Measurements from ENCODE around the gene WAPL. TPM values are rescaled to one million over a fixed set of nuclear protein-coding genes. Genes with fewer than 3 reads are reported as not detected.

The WAPL gene
- total and polyA plus RNA-seq, 2 of the 13 experiments (the other 11 are each of a cell fraction or from before 2014, with no cell fraction given) = 13.2 to 43.5 TPM

- TF ChIP-seq ZNF691 (CRISPR knock-in tag; IDR thresholded peaks at IDR 0.05; ENCODE audit: borderline replicate concordance, low read depth) (no peak), HINFP (CRISPR knock-in tag; IDR thresholded peaks at IDR 0.05; ENCODE audit: low read depth) (no peak), ZNF260 (CRISPR knock-in tag; IDR thresholded peaks at IDR 0.05; ENCODE audit: borderline replicate concordance, low read depth) (no peak), ZNF782 (CRISPR knock-in tag; IDR thresholded peaks at IDR 0.05; ENCODE audit: borderline replicate concordance) (no peak)
These were observed 35.5 kb upstream of the WAPL start (continued) for GRCh38 chr10:86556933-86557649.

GRCh38 chr10:86556532-86556931 lies 34.9 kb upstream of the WAPL start:
- Histone ChIP-seq H3K79me2 (ENCODE audit: insufficient read depth, low read length) (no peaks in the 10 kb centered on the region), H4K20me1 (ENCODE audit: insufficient read depth, low read length) (no peaks in the 10 kb centered on the region), H3K9me3 (ENCODE audit: low read length) (no peaks in the 10 kb centered on the region), H3K9ac (ENCODE audit: insufficient read depth, low read depth, low read length) (no peak overlapping the region), H3K27ac (ENCODE audit: extremely low read length, insufficient read depth, low read length) (no peak overlapping the region), H3K36me3 (replicated peaks in 1 of 2; ENCODE audit: control insufficient read depth in 1 of 2, insufficient read depth in 2 of 2, low read length in 2 of 2) (no peaks in the 10 kb centered on the region), H2AFZ (ENCODE audit: low read length) (no peak overlapping the region), H3K4me1 (ENCODE audit: insufficient read depth, low read length) (no peaks in the 10 kb centered on the region), H3K27me3 (ENCODE audit: control insufficient read depth in 1 of 2, insufficient read depth in 2 of 2, low read length in 2 of 2) (peaks cover 1 to 6% of the 10 kb centered on the region in 2 experiments; a peak in 2 of 5 replicates), H3K4me2 (ENCODE audit: low read depth, low read length) (no peak overlapping the region), H3K4me3 (replicated peaks in 1 of 3; ENCODE audit: insufficient read depth in 1 of 3, low read depth in 2 of 3, low read length in 3 of 3) (no peak overlapping the region)
- no TSS peak for BruUV-seq (replicated peaks)
- intact Hi-C loops (cut with micrococcal nuclease; ENCODE audit: unreplicated experiment) (no loop called here), in situ Hi-C loops (cut with HindIII; ENCODE audit: extremely low pct_ligation_motif_present, low pct_unique_long_range_greater_than_20kb) (no loop called here)
- CTCF ChIA-PET (ENCODE audit: low intra/inter-chr PET ratio, low total read pairs) = no interaction called here
- ATAC-seq = no peak
- POLR2A ChIA-PET = no interaction called here
- FAIRE-seq = no peak
- no peak for DNase-seq (ENCODE audit: low spot score)
- WGBS (ENCODE audit: low lambda C conversion rate) = 0% methylated on average over 1 of the region's 3 CpGs
- TF ChIP-seq ZC3H4 (CRISPR knock-in tag; IDR thresholded peaks at IDR 0.05; ENCODE audit: borderline replicate concordance) (no peak), PRDM15 (CRISPR knock-in tag; IDR thresholded peaks at IDR 0.05) (no peak), ZNF607 (CRISPR knock-in tag; IDR thresholded peaks at IDR 0.05; ENCODE audit: borderline replicate concordance) (no peak), SIX4 (CRISPR knock-in tag; IDR thresholded peaks at IDR 0.05) (no peak), STAG1 (CRISPR knock-in tag; IDR thresholded peaks at IDR 0.05) (no peak), ZNF775 (CRISPR knock-in tag; IDR thresholded peaks at IDR 0.05; ENCODE audit: borderline replicate concordance) (no peak), JUND (CRISPR knock-in tag; IDR thresholded peaks at IDR 0.05) (no peak), ZNF512 (CRISPR knock-in tag; IDR thresholded peaks at IDR 0.05) (no peak)
